T-helper 1 cell (primary cell): ENCODE results near the gene GLS.
"Not testable (repeated sequence)": the region's sequence is repeated elsewhere in the genome, so short reads cannot be mapped to it uniquely, and the experiment has no call there.

Experiments
- DNase-seq, 5 donors: peaks; one replicate each; pipeline ENCODE4 v3.0.0-alpha.2; 2012 to 2020

The GLS gene

GRCh38 chr2:190856985-190857384 is 23.6 kb upstream of the GLS start:
- no peak for DNase-seq

- no peak for DNase-seq
Observed at GRCh38 chr2:190858817-190859216, 21.8 kb upstream of the GLS start.

DNA sequence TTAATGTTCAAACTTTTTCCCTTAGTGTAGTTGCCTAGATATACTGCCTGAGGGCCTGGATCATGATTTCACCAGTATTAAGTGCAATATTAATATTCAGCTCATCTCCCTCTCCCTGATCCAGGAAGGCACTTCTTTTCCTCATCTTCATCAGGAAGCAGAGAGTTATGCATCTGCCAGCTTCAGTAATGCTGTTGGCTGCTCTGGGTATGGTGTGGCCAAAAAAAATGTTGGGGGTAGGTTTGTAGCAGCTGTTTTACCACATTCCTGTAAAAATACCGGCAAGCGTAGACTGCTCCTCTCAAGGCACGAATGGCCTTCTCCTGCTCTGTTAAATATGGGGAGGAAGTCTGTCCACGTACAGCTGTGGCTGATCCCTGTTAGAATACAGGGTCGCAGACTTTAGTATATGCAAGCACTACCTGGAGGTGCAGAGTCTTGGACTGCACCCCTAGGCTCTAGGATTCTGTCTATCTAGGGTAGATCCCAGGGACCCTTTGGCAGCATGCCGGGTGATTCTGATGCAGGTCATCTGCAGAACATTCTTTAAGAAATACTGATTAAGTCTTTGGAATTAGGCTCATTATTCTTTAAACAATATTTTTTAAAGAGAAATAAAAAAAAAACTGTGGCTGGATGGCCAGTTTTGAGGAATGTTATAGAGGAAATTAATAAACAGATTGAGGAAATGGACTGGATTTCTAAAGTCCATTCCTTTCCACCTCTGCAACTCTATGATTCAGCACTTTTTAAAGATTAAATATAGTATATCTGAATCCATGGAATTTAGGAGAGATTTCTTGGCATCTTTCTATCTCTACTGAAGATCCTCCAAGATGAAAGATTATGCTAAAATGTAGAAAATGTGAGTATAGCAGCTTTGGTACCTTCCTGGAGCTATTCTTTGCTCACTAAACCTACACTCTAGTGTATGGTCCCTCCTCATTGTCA is 21.0 kb upstream of the GLS start:
- DNase-seq: no peak

GRCh38 chr2:190860985-190861680 is 19.5 kb upstream of the GLS start:
- no peak for DNase-seq

DNA sequence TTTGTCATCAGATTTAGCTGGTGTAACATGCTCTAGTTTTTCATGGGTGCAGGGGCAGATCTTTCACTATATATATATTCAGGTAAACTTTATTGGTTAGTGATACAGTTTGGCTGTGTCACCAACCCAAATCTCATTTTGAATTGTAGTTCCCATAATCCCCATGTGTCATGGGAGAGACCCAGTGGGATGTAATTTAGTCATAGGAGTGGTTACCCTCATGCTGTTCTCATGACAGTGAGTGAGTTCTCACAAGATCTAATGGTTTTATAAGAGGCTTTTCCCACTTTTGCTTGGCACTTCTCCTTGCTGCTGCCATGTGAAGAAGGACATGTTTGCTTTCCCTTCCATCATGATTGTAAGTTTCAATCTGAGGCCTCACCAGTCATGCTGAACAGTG is 18.5 kb upstream of the GLS start:
- DNase-seq: not testable (repeated sequence)

DNA sequence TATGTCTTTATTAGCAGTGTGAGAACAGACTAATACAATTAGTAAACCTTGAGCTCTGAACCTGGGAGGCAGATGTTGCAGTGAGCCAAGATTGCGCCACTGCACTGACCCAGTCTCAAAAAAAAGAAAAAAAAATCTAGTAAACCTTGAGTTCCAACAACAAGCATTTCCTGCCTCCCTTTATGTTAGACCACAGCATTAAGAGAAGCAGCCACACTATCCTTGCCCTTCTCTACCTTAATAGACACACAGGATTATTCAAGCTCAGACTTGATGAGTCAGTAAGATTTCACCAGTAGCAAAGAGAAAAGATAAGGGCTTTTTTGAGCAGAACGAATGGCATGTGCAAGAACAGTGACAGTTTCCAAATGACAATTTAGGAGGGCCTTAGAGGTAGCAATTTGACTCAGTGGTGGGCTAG is 18.0 kb upstream of the GLS start:
- DNase-seq: no peak

- DNase-seq: no peak
Observed at GRCh38 chr2:190863946-190864345, 16.7 kb upstream of the GLS start.

DNA sequence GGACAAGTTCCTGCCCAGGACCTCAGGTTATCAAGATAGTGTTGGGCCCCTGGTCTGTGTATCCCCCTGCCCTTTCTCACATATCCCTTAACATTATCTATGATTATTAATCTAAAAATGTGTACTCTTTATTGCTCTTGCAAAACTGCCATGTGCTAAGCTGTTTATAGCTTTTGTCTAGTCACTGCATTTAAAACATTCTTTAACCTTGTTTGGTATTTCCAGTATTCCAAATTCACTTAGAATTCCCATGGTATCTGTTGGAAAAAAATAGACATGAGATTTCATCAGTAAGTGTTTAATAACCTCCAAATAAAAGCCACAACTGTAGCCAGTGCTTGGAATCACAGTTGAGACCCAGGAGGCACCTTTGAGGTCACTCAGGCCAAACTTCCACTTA is 16.2 kb upstream of the GLS start:
- no peak for DNase-seq

DNA sequence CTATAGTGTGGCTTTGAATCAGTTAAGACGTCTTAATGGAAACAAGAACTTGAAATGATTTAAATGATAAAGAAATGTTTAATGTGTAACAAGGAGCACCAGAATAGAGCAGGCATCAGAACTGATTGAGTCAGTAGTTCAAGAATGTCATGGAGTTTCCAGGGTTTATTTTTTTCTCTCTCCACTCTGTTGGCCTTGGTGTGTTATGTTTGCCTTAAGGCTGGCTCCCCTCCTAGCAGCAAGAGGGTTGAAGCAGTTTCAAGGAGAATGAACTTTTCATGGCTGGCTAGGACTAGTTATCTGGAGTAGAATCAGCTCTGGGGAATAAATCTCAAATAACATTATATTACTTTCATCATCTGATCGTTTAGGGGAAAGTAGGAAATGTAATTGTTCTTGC is 13.4 kb upstream of the GLS start:
- DNase-seq: no peak

DNA sequence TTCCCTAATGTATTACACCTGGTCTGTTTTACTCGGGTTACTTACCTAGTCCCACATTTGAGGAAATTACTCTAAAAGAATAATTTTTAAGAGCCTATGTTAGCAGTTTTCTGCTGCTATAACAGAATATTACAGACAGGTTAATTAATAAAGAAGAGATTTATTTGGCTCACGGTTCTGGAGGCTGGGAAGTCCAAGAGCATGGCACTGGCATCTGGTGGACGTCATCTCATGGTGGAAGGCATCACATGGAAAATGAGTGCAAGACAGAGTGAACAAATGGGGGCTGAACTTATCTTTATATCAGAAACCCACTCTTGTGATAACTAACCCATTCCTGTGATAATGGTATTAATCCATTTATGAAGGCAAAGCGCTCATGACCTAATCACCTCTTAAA is 12.8 kb upstream of the GLS start:
- DNase-seq: no peak

GRCh38 chr2:190869721-190870120 is 10.9 kb upstream of the GLS start:
- no peak for DNase-seq

GRCh38 chr2:190873451-190873850 is 7.2 kb upstream of the GLS start:
- not testable (repeated sequence) for DNase-seq

- peak in 4 of 5 donors; percentile 6 to 27 (median 17) for DNase-seq
Observed at GRCh38 chr2:190875891-190876290, 4.7 kb upstream of the GLS start.

GRCh38 chr2:190876631-190877030 is 4.0 kb upstream of the GLS start:
- no peak for DNase-seq

DNA sequence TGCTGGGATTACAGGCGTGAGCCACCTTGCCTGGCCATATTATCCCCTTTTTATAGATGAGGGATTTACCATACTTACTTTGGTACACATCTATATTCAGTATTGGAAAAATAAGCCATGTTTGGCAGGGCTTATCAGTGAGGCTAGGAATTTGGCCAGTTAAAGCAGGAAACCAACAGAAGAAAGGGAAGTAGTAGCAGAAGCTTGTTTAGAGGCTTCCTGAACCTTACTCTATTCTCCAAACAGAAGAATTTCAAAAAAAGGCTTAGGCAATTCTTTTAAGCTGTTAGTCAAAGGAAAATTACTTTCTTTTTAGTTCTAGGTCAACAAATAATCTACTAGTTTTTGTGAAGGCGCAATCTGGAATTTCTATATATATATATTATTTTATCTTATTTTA is 3.2 kb upstream of the GLS start:
- DNase-seq: no peak

- peak in 2 of 5 donors; percentile 32 to 42 for DNase-seq
Observed at GRCh38 chr2:190879474-190880377, 895 bp upstream of the GLS start.

DNA sequence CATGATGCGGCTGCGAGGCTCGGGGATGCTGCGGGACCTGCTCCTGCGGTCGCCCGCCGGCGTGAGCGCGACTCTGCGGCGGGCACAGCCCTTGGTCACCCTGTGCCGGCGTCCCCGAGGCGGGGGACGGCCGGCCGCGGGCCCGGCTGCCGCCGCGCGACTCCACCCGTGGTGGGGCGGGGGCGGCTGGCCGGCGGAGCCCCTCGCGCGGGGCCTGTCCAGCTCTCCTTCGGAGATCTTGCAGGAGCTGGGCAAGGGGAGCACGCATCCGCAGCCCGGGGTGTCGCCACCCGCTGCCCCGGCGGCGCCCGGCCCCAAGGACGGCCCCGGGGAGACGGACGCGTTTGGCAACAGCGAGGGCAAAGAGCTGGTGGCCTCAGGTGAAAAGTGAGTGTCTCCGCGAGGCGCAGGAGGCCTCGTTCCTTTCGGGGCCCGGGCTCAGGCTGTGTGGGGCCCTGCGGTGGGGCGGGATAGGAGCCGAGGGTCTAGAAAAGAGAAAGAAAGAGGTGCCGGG is 520 bp downstream of the GLS start:
- DNase-seq: no peak

DNA sequence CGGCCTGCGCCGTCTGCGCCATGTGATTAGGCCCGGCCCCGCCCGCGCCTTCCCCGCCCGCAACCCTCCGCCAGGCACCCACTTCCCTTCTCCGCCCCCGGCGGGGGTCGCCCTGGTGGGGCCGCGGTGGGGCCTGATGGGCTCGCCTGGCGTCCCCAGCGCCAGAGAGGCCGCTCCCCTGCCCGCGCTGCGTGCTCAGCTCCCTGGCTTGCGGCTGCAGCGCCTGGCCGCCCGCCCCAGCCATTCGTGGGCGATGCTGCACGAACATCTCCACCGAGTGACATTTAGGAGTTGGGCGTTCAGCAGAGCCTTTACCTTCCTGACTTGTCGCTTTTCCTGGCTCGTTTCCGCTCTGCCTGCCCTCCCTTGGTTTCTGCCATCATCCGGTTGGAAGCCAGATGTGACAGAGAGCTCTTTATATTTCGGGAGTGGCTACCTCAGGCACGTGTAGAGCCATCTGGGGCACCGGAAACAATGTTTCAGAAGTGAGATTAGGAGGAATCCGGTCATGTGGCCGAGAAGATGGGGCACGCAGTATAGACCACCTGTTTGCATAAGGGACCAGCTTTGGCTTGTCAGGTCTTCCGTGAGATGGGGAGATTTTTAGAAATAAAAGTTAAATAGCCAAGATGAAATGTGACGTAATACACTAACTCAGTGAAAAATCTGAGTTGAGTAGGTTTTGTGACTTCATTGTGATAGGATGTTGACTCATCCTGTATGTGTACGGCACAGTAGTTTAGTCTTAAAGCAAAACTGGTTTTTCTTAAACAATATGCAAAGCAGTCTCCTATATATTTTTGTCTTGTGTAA is 1.2 kb downstream of the GLS start:
- peak; percentile 60 to 88 (median 73) for DNase-seq

- DNase-seq: no peak
Observed at GRCh38 chr2:190882411-190882766, 1.8 kb downstream of the GLS start.

DNA sequence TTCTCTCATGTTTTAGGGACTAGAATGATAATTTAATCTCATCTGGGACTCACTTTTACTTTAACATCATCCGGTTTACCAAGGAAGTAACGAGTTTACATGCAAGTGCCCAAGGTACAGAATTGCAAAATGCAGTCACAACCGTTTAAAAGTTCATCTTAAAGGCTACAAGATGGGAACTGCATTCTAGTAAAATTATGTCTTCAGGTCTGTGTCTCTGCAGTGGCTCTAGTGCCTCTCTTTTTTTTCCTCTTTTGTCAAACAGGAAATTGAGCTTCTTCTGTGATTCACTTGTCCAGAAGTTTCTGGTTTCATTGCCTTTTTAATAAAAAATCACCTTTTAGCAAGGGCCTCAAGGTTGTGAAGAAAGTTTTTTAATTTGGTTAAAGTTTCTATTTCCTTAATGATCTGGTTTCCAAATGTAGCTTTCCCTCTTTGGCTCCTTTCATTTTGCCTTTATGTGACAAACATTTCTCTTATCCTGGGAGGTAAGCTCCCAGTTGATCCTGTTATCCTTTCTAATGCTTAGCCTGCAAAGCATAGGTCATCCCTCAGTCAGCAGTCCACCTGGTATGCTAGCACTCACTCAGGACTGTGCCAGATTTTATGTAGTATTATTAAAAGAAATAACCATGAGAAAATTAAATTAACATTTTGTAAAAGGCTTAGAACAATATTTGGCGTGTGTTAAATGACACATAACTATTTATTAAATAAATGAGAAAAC is 2.4 kb downstream of the GLS start:
- DNase-seq: peak in 1 of 5 donors; percentile 46

GRCh38 chr2:190885844-190886243 is 5.2 kb downstream of the GLS start:
- DNase-seq: not testable (repeated sequence)
